ENCODE data around the gene FAM131A.
A peak's percentile ranks its signal among the peaks of the same experiment; 100 is the strongest.

FAM131A gene

DNA sequence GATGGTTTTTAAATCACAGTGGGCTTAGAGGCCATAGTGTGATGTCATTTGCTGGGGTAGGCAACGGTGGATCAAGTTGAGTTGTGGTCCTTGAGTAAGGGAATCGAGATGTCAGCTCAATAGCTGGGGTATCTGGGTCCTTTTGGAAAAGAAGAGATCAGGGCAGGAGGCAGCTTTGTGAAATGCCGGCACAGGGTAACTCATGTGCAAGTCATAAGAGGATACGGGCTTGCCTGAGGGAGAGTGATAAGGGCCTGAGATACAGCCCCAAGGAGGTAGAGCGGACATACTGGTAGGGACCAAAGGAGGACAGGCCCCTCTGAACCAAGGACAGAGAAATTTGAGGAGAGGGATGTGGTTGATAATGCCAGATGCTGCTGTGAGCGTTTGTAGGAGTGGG, 4.2 kb upstream of the FAM131A start:
- TF ChIP-seq, protein P1, sequence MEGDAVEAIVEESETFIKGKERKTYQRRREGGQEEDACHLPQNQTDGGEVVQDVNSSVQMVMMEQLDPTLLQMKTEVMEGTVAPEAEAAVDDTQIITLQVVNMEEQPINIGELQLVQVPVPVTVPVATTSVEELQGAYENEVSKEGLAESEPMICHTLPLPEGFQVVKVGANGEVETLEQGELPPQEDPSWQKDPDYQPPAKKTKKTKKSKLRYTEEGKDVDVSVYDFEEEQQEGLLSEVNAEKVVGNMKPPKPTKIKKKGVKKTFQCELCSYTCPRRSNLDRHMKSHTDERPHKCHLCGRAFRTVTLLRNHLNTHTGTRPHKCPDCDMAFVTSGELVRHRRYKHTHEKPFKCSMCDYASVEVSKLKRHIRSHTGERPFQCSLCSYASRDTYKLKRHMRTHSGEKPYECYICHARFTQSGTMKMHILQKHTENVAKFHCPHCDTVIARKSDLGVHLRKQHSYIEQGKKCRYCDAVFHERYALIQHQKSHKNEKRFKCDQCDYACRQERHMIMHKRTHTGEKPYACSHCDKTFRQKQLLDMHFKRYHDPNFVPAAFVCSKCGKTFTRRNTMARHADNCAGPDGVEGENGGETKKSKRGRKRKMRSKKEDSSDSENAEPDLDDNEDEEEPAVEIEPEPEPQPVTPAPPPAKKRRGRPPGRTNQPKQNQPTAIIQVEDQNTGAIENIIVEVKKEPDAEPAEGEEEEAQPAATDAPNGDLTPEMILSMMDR (conservative IDR thresholded peaks at IDR 0.05; ENCODE audit: control insufficient read depth, insufficient read depth, low read depth, low read length), result no peak
- DNase-seq (ENCODE audit: low read depth), result no peak
- H3K4me3 ChIP-seq (ENCODE audit: control insufficient read depth, low read depth, low read length), result no peak overlapping the region

DNA sequence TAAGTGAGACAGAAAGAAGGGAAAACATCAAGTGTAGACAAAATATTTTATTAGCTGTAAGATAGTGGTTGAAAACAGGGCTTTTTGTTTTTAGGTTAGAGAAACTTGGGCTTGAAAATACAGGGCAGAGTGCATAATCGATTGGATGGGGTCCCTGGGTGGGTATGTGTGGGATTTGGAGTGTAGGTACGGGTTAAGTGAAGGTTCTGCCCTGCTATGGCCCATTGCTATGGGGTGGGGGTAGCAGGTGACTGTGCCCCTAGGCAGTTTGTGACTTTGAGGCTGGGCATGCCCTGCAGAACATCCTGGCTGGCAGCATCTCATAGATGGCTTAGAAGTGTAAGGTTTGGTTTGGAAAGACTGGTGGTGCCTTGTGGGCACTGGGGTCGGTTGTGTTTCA, 3.7 kb upstream of the FAM131A start:
- TF ChIP-seq, protein P1 (conservative IDR thresholded peaks at IDR 0.05; ENCODE audit: control insufficient read depth, insufficient read depth, low read depth, low read length), result no peak
- no peak overlapping the region for H3K4me3 ChIP-seq (ENCODE audit: control insufficient read depth, low read depth, low read length)
- DNase-seq (ENCODE audit: low read depth), result no peak

DNA sequence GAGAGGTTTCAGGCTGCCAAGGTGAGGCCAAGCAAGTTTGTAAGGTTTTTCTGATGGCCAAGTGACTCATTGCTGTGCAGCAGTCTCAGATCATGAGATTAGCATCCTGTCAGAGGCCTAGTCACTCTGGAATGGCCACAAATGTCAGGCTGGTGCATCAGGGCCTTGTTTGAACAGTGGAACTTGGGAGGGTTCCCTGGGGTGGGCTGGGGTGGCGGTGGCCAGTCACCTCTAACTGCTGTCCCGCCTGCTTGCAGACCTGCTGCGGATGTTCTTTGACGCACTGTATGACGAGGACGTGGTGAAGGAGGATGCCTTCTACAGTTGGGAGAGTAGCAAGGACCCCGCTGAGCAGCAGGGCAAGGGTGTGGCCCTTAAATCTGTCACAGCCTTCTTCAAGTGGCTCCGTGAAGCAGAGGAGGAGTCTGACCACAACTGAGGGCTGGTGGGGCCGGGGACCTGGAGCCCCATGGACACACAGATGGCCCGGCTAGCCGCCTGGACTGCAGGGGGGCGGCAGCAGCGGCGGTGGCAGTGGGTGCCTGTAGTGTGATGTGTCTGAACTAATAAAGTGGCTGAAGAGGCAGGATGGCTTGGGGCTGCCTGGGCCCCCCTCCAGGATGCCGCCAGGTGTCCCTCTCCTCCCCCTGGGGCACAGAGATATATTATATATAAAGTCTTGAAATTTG, 2.8 kb upstream of the FAM131A start:
- DNase-seq (ENCODE audit: low read depth), result peak; percentile 84
- TF ChIP-seq, protein P1 (conservative IDR thresholded peaks at IDR 0.05; ENCODE audit: control insufficient read depth, insufficient read depth, low read depth, low read length), result no peak
- no peak overlapping the region for H3K4me3 ChIP-seq (ENCODE audit: control insufficient read depth, low read depth, low read length)

DNA sequence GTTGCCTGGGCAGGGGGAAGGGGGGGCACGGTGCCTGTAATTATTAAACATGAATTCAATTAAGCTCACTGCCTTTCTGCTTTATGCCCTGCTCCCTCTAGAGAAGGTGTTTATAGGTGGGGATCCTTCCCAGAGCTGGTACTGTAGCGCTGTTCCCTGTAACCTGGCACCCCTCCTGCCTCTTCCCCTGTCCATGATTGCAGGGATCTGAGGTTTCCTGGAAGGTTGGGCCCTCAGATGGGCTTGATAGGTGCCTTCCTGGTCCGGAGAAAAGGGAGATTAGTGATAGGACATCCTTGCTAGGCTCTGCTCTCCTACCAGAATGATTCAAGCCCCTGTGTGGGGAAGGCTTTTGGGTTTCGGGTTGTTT, 2.1 kb upstream of the FAM131A start:
- no peak for DNase-seq (ENCODE audit: low read depth)
- TF ChIP-seq, protein P1 (conservative IDR thresholded peaks at IDR 0.05; ENCODE audit: control insufficient read depth, insufficient read depth, low read depth, low read length), result no peak
- no peak overlapping the region for H3K4me3 ChIP-seq (ENCODE audit: control insufficient read depth, low read depth, low read length)

DNA sequence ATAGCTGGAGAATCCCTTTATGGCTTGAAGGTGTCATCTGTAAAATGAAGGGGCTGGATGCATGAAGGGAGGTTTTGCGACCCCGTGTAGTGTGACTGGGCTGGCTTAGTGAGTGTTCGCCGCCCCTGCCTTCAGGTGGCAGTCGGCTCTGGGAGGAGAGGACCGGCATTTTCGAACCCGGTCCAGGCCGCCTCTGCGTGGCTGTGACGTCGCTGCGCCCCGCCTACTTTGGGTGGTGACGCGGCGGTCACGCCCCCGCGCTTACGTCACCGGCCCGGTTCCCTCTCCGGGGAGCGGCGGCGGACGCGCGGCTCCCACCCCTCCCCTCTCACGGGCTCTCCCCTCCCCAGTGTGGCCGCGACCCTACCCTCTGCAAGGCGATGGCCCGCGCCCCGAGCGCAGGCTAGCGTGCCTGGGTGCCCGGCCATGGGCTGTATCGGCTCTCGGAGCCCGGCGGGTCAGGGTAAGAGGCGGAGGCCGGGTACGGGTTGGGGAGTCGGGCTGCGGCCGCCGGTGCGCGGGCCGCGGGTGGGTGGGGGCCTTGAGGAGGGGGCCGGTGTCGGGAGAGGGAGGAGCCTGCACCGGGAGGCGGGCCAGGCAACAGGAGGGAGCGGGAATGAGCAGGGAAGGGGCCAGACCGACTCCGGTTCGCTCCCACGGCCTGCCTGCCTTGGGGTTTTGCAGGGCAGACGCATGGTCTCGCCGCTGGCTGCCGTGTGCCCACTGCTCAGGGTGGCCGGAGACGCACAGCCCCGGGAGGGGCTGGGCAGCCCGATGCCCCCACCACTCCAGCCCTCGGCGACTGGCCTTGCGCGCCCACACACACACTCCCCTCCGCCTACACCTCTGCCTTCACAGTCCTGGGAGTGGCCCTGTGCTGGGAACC, 1.5 kb upstream of the FAM131A start:
- H3K4me3 ChIP-seq (ENCODE audit: control insufficient read depth, low read depth, low read length), result peak overlapping the region; percentile 60
- DNase-seq (ENCODE audit: low read depth), result peak; percentile 76
- TF ChIP-seq, protein P1 (conservative IDR thresholded peaks at IDR 0.05; ENCODE audit: control insufficient read depth, insufficient read depth, low read depth, low read length), result no peak

DNA sequence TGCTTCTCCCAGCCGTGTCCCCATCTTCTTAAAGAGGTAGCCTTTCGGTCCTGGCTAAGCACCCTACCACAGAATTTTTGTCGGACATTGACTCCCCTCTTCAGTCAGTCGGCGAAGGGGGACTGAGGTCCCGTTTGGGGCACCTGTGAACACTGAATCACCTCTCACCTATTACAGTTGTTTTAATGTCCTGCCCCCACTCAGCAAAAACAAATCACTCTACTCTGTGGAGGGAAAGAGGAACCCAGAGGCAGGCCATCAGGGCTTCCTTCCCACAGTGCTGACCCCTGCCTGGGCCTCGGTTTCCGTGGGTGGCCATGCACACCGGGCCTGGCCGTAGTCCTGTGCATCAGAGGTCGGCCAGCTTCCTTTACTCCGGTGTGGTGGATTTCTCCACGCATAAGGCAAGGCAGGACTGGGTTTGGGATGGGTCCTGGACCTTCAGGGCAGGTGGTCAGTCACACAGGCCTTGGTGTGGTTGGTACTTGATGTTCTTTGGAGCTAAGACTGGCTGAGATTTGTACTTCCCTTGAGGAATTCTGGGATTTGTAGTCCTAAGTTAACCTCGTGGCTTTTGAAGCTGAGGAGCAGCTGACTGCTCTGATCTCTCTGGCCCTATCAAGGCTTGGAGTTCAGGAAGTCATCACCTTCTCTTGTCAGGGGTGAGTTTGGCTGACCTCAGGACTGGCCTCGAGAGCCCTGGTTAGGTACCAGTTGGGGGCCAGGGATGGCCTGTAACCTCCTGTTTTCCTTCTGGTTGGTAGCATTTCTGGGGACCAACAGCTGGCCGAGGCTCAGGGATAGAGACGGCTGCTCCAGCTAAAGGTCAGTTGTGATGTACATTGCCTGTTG, 627 bp upstream of the FAM131A start:
- TF ChIP-seq, protein P1 (conservative IDR thresholded peaks at IDR 0.05; ENCODE audit: control insufficient read depth, insufficient read depth, low read depth, low read length), result no peak
- peak; percentile 83 for DNase-seq (ENCODE audit: low read depth)
- peak overlapping the region; percentile 60 for H3K4me3 ChIP-seq (ENCODE audit: control insufficient read depth, low read depth, low read length)
